Activated naive CD4-positive, alpha-beta T cell treated with anti-CD3 and anti-CD28 coated beads, Interleukin-2, amount 10 ng/mL, durations not matched to agents 7 days and 5 days (primary cell): ENCODE data around the gene EML6.

ENCODE experiments used
- CTCF ChIA-PET: fragments of 350-600 bp; sonication (Branson Sonifier 250); formaldehyde crosslinking; loops from one replicate; lab custom pipeline; 2021; ENCODE audit warnings: antibody characterized with exemption; lab: Charles Lee
- DNase-seq: peaks from one replicate; pipeline ENCODE4 v3.0.0-alpha.2; 2020
- H3K27ac Mint-ChIP-seq: one replicate; pipeline ENCODE4 v1.8.0; 2021; ENCODE audit warnings: mild to moderate bottlenecking, moderate library complexity, mixed read lengths
- H3K27me3 Mint-ChIP-seq: one replicate; pipeline ENCODE4 v1.8.0; 2021; ENCODE audit warnings: mild to moderate bottlenecking, mixed read lengths
- H3K36me3 Mint-ChIP-seq: one replicate; pipeline ENCODE4 v1.8.0; 2021; ENCODE audit warnings: mixed read lengths
- H3K4me1 Mint-ChIP-seq: one replicate; pipeline ENCODE4 v1.8.0; 2021; ENCODE audit warnings: mixed read lengths
- H3K4me3 Mint-ChIP-seq: one replicate; pipeline ENCODE4 v1.8.0; 2021; ENCODE audit warnings: mild to moderate bottlenecking, moderate library complexity, mixed read lengths
- H3K9me3 Mint-ChIP-seq: one replicate; pipeline ENCODE4 v1.8.0; 2021; ENCODE audit warnings: mixed read lengths

The EML6 gene

GRCh38 chr2:54908591-54908990 lies 185.1 kb downstream of the EML6 start:
- Mint-ChIP-seq H3K4me1 (peaks cover 8% of the 10 kb centered on the region), H3K36me3 (no peaks in the 10 kb centered on the region), H3K27ac (no peak overlapping the region), H3K27me3 (peaks cover 12% of the 10 kb centered on the region), H3K9me3 (no peaks in the 10 kb centered on the region), H3K4me3 (no peak overlapping the region)
- CTCF ChIA-PET: interaction anchor here (0.5 kb wide), 1 partner anchor 132 kb away, joined by 3 read pairs; no protein-coding TSS in a partner anchor
- no peak for DNase-seq

- Mint-ChIP-seq H3K27me3 (peaks cover 12% of the 10 kb centered on the region), H3K4me3 (no peak overlapping the region), H3K36me3 (no peaks in the 10 kb centered on the region), H3K4me1 (peaks cover 4% of the 10 kb centered on the region), H3K9me3 (no peaks in the 10 kb centered on the region), H3K27ac (no peak overlapping the region)
- DNase-seq: no peak
- CTCF ChIA-PET: no interaction called here
Measured at GRCh38 chr2:54909001-54909400, 185.5 kb downstream of the EML6 start.

GRCh38 chr2:54912305-54912704 lies 188.8 kb downstream of the EML6 start:
- H3K36me3 Mint-ChIP-seq: no peaks in the 10 kb centered on the region
- H3K9me3 Mint-ChIP-seq: no peaks in the 10 kb centered on the region
- no peak overlapping the region for H3K27ac Mint-ChIP-seq
- no peak for DNase-seq
- peaks cover 6% of the 10 kb centered on the region for H3K27me3 Mint-ChIP-seq
- H3K4me3 Mint-ChIP-seq: no peak overlapping the region
- CTCF ChIA-PET: no interaction called here
- no peaks in the 10 kb centered on the region for H3K4me1 Mint-ChIP-seq

- CTCF ChIA-PET: no interaction called here
- Mint-ChIP-seq H3K4me1 (no peaks in the 10 kb centered on the region), H3K4me3 (no peak overlapping the region), H3K27ac (no peak overlapping the region), H3K9me3 (no peaks in the 10 kb centered on the region), H3K27me3 (peaks cover 11% of the 10 kb centered on the region), H3K36me3 (no peaks in the 10 kb centered on the region)
- DNase-seq: no peak
Measured at GRCh38 chr2:54912893-54913292, 189.4 kb downstream of the EML6 start.

- H3K4me1 Mint-ChIP-seq: peaks cover 12% of the 10 kb centered on the region
- no peak for DNase-seq
- no peak overlapping the region for H3K27ac Mint-ChIP-seq
Measured at GRCh38 chr2:54914637-54915036, 191.2 kb downstream of the EML6 start.

GRCh38 chr2:54915101-54915500 lies 191.6 kb downstream of the EML6 start:
- peaks cover 7% of the 10 kb centered on the region for H3K27me3 Mint-ChIP-seq
- H3K9me3 Mint-ChIP-seq: no peaks in the 10 kb centered on the region
- H3K4me1 Mint-ChIP-seq: peaks cover 13% of the 10 kb centered on the region
- H3K4me3 Mint-ChIP-seq: no peak overlapping the region
- no peaks in the 10 kb centered on the region for H3K36me3 Mint-ChIP-seq
- no peak for DNase-seq
- no peak overlapping the region for H3K27ac Mint-ChIP-seq
- CTCF ChIA-PET: no interaction called here

More at GRCh38 chr2:54914637-54915036, 191.2 kb downstream of the EML6 start:
- no peaks in the 10 kb centered on the region for H3K36me3 Mint-ChIP-seq
- no peak overlapping the region for H3K4me3 Mint-ChIP-seq
- CTCF ChIA-PET: no interaction called here
- H3K27me3 Mint-ChIP-seq: peaks cover 7% of the 10 kb centered on the region
- no peaks in the 10 kb centered on the region for H3K9me3 Mint-ChIP-seq

GRCh38 chr2:54916637-54917036 lies 193.2 kb downstream of the EML6 start:
- Mint-ChIP-seq H3K9me3 (peaks cover 4% of the 10 kb centered on the region), H3K4me3 (no peak overlapping the region), H3K27ac (no peak overlapping the region), H3K36me3 (no peaks in the 10 kb centered on the region), H3K4me1 (peaks cover 13% of the 10 kb centered on the region), H3K27me3 (peaks cover 7% of the 10 kb centered on the region)
- DNase-seq: no peak
- CTCF ChIA-PET: no interaction called here

- Mint-ChIP-seq H3K9me3 (peaks cover 4% of the 10 kb centered on the region), H3K36me3 (no peaks in the 10 kb centered on the region), H3K27ac (no peak overlapping the region), H3K4me1 (peaks cover 13% of the 10 kb centered on the region), H3K4me3 (no peak overlapping the region), H3K27me3 (peaks cover 7% of the 10 kb centered on the region)
- no peak for DNase-seq
- CTCF ChIA-PET: no interaction called here
Measured at GRCh38 chr2:54918647-54919280, 195.3 kb downstream of the EML6 start.

- DNase-seq: no peak
- Mint-ChIP-seq H3K27me3 (peaks cover 8% of the 10 kb centered on the region), H3K4me3 (no peak overlapping the region), H3K36me3 (no peaks in the 10 kb centered on the region), H3K4me1 (peaks cover 13% of the 10 kb centered on the region), H3K9me3 (peaks cover 4% of the 10 kb centered on the region), H3K27ac (no peak overlapping the region)
- CTCF ChIA-PET: no interaction called here
Measured at GRCh38 chr2:54920660-54921059, 197.2 kb downstream of the EML6 start.

- Mint-ChIP-seq H3K4me1 (peaks cover 6% of the 10 kb centered on the region), H3K9me3 (peaks cover 4% of the 10 kb centered on the region), H3K27me3 (peaks cover 14% of the 10 kb centered on the region), H3K4me3 (no peak overlapping the region), H3K27ac (no peak overlapping the region), H3K36me3 (no peaks in the 10 kb centered on the region)
- CTCF ChIA-PET: interaction anchor here (0.8 to 1.0 kb wide), 3 partner anchors 26 to 259 kb away, joined by 3 read pairs; no protein-coding TSS in a partner anchor
- no peak for DNase-seq
Measured at GRCh38 chr2:54924121-54924520, 200.7 kb downstream of the EML6 start.

DNA sequence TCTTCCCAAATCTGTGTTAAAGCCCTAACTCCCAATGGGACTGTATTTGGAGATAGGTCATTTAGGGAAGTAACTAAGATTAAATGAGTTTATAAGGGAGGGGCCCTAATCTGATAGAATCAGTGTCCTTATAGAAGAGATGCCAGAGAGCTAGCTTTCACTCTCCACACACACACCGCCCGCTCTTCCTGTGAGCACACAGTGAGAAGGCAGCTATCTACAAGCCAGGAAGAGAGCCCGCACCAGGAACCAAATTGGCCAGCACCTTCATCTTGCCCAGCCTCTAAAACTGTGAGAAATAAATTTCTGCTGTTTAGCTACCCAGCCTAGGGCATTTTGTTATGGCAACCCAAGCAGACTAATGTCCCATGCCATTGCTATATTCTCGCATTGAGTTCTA lies 201.6 kb downstream of the EML6 start:
- H3K27ac Mint-ChIP-seq: no peak overlapping the region
- H3K36me3 Mint-ChIP-seq: no peaks in the 10 kb centered on the region
- CTCF ChIA-PET: no interaction called here
- DNase-seq: no peak
- peaks cover 4% of the 10 kb centered on the region for H3K9me3 Mint-ChIP-seq
- H3K27me3 Mint-ChIP-seq: peaks cover 14% of the 10 kb centered on the region
- no peak overlapping the region for H3K4me3 Mint-ChIP-seq
- no peaks in the 10 kb centered on the region for H3K4me1 Mint-ChIP-seq

DNA sequence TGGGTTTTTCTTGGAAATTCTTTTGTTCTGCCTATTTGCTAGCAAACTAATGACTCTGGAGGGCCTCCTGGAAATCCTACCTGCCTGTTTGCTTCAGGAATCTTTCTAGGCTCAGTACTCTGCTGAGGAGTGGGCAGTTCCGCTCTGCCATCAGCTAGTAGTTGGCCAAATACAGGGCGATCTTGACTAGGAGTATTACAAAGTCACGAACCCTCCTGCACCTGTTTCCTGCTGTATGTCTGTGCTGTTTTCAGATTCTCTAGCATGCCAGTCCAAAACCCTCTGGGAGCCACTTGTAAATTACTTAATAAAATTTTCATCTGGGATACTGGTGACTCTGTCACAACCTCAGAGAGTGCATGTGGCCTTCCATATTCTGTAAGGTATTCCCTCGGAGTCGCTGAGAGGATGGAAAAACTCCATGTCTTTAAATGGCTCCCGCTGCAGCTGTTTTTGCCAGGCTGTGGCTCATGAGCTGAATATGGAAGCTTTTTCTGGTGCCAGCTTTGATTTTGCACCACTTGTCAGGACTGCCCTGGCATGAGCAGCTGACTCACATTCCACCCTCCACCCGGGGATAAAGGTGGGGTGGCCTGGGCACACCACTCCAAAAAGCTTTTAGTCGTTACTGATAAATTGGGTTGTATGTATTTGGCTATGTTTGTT lies 203.8 kb downstream of the EML6 start:
- DNase-seq: no peak
- CTCF ChIA-PET: interaction anchor here (1.1 kb wide), 1 partner anchor 88 kb away, joined by 3 read pairs; no protein-coding TSS in a partner anchor
- H3K27ac Mint-ChIP-seq: no peak overlapping the region
- H3K4me3 Mint-ChIP-seq: no peak overlapping the region
- peaks cover 22% of the 10 kb centered on the region for H3K27me3 Mint-ChIP-seq
- H3K4me1 Mint-ChIP-seq: no peaks in the 10 kb centered on the region
- H3K36me3 Mint-ChIP-seq: no peaks in the 10 kb centered on the region
- peaks cover 2% of the 10 kb centered on the region for H3K9me3 Mint-ChIP-seq

- Mint-ChIP-seq H3K27me3 (peaks cover 25% of the 10 kb centered on the region), H3K4me3 (no peak overlapping the region), H3K4me1 (no peaks in the 10 kb centered on the region), H3K27ac (no peak overlapping the region), H3K36me3 (no peaks in the 10 kb centered on the region), H3K9me3 (peaks cover 2% of the 10 kb centered on the region)
- DNase-seq: no peak
- CTCF ChIA-PET: interaction anchor here (1.1 kb wide), 1 partner anchor 89 kb away, joined by 3 read pairs; no protein-coding TSS in a partner anchor
Measured at GRCh38 chr2:54927751-54928615, 204.5 kb downstream of the EML6 start.

DNA sequence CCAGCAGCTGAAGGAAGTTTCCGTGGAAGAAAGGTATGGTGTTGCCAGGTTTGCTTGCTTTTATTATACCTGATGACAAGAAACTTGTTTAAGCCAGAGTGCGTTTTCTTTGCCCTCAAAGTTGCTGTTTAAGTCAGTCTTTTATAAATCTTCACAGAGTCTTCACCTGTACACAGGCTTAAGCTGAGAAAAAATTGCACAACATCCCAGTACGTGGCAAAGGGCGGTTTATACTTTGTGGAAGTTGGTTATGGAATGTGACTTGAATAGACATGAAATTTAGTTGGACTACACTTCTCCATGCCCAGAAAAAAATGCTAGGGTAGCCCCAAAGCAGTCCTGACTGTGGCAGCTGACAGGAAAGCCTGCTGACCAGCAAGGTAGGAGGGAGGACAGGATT lies 205.3 kb downstream of the EML6 start:
- no peak overlapping the region for H3K27ac Mint-ChIP-seq
- H3K9me3 Mint-ChIP-seq: peaks cover 2% of the 10 kb centered on the region
- no peak for DNase-seq
- H3K4me3 Mint-ChIP-seq: no peak overlapping the region
- no peaks in the 10 kb centered on the region for H3K4me1 Mint-ChIP-seq
- CTCF ChIA-PET: no interaction called here
- peaks cover 25% of the 10 kb centered on the region for H3K27me3 Mint-ChIP-seq
- H3K36me3 Mint-ChIP-seq: no peaks in the 10 kb centered on the region
